Endodermal cell (in vitro differentiated cells): ENCODE measurements around the gene CFAP20. TPM values are rescaled to one million over a fixed set of nuclear protein-coding genes. Genes with fewer than 3 reads are reported as not detected.
A peak's percentile ranks its signal among the peaks of the same experiment; 100 is the strongest.

Experiments used
- DNase-seq: peaks from one replicate; pipeline ENCODE4 v3.0.0-alpha.2; 2017
- H3K27ac ChIP-seq: 2 replicates; pipeline ENCODE4 v1.5.1; 2013; ENCODE audit warnings: mild to moderate bottlenecking, low read depth, low read length, moderate library complexity
- H3K27me3 ChIP-seq: 2 replicates; pipeline ENCODE4 v1.6.1; 2013; ENCODE audit warnings: mild to moderate bottlenecking, low read length, moderate library complexity; ENCODE audit not compliant: insufficient read depth, control insufficient read depth, poor library complexity, severe bottlenecking
- H3K36me3 ChIP-seq: 2 replicates; pipeline ENCODE4 v1.7.0; 2013; ENCODE audit warnings: mild to moderate bottlenecking, low read length, moderate library complexity; ENCODE audit not compliant: control insufficient read depth, insufficient read depth
- H3K4me1 ChIP-seq: one replicate; pipeline ENCODE4 v1.7.0; 2013; ENCODE audit warnings: low read length; ENCODE audit not compliant: control insufficient read depth, insufficient read depth
- H3K4me3 ChIP-seq: 2 replicates; pipeline ENCODE4 v1.5.1; 2013; ENCODE audit warnings: mild to moderate bottlenecking, low read length, moderate library complexity
- H3K9ac ChIP-seq: 2 replicates; pipeline ENCODE4 v1.6.1; 2013; ENCODE audit warnings: mild to moderate bottlenecking, low read length, moderate library complexity; ENCODE audit not compliant: poor library complexity, severe bottlenecking; ENCODE audit errors: extremely low read depth
- H3K9me3 ChIP-seq: 2 replicates; pipeline ENCODE4 v1.6.1; 2013; ENCODE audit warnings: mild to moderate bottlenecking, low read length, moderate library complexity; ENCODE audit not compliant: control insufficient read depth
- H3K27ac Mint-ChIP-seq: 2 replicates; pipeline ENCODE4 v1.8.0; 2020; ENCODE audit warnings: mixed read lengths
- H3K27me3 Mint-ChIP-seq: 2 replicates; pipeline ENCODE4 v1.8.0; 2021; ENCODE audit warnings: mild to moderate bottlenecking, mixed read lengths; ENCODE audit not compliant: insufficient read depth
- H3K36me3 Mint-ChIP-seq: 2 replicates; pipeline ENCODE4 v1.8.0; 2020; ENCODE audit warnings: low read depth, mixed read lengths
- H3K4me1 Mint-ChIP-seq: 2 replicates; pipeline ENCODE4 v1.8.0; 2020; ENCODE audit warnings: mixed read lengths
- H3K4me3 Mint-ChIP-seq: 2 replicates; pipeline ENCODE4 v1.8.0; 2020; ENCODE audit warnings: mild to moderate bottlenecking, moderate library complexity, mixed read lengths
- H3K9me3 Mint-ChIP-seq: 2 replicates; pipeline ENCODE4 v1.8.0; 2020; ENCODE audit warnings: mild to moderate bottlenecking, mixed read lengths
- WGBS, 2 experiments: methylation state at CpG; one replicate each; pipeline versions ENCODE4 v1.1.5 to v1.1.7; 2013; ENCODE audit warnings: missing lambda C conversion rate in 2 of 2, mixed read lengths in 1 of 2; ENCODE audit not compliant: insufficient coverage in 1 of 2, insufficient read length in 1 of 2; 5-methylcytosine and 5-hydroxymethylcytosine counted together
- total RNA-seq, 2 donors: library from RNA; stranded (reverse); fragmentation: NEBNext Ultra II Directional in 1 of 2; extraction: Animal tissue kit (Norgen Biotek cat#: 25700) in 1 of 2; gene quantifications; 2 replicates in 1 of 2; 3 replicates in 1 of 2; pipeline ENCODE4 v1.2.1, GENCODE V29; 2021
- TF ChIP-seq, protein P1 (sequence below): fragments of 200-600 bp; sonication (generic); conservative IDR thresholded peaks from 2 replicates; pipeline ENCODE4 v1.5.0; 2021; ENCODE audit warnings: antibody characterized with exemption, mild to moderate bottlenecking

The CFAP20 gene
- total RNA-seq, 2 donors from 2014 or later = 55.2 to 57.2 TPM

- H3K27ac Mint-ChIP-seq = no peak overlapping the region
- no peak overlapping the region for H3K9ac ChIP-seq
- H3K4me1 Mint-ChIP-seq = no peaks in the 10 kb centered on the region
- H3K4me3 ChIP-seq = no peak overlapping the region
- H3K9me3 Mint-ChIP-seq = no peaks in the 10 kb centered on the region
- H3K4me3 Mint-ChIP-seq = no peak overlapping the region
- 94% methylated on average over 2 of the region's 2 CpGs; no CpG with 5 or more reads in 1 of the 2 experiments for WGBS, 2 experiments
- H3K36me3 ChIP-seq = peaks cover 90% of the 10 kb centered on the region
- TF ChIP-seq, protein P1, sequence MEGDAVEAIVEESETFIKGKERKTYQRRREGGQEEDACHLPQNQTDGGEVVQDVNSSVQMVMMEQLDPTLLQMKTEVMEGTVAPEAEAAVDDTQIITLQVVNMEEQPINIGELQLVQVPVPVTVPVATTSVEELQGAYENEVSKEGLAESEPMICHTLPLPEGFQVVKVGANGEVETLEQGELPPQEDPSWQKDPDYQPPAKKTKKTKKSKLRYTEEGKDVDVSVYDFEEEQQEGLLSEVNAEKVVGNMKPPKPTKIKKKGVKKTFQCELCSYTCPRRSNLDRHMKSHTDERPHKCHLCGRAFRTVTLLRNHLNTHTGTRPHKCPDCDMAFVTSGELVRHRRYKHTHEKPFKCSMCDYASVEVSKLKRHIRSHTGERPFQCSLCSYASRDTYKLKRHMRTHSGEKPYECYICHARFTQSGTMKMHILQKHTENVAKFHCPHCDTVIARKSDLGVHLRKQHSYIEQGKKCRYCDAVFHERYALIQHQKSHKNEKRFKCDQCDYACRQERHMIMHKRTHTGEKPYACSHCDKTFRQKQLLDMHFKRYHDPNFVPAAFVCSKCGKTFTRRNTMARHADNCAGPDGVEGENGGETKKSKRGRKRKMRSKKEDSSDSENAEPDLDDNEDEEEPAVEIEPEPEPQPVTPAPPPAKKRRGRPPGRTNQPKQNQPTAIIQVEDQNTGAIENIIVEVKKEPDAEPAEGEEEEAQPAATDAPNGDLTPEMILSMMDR = no peak
- H3K9me3 ChIP-seq = no peaks in the 10 kb centered on the region
- H3K27me3 Mint-ChIP-seq = no peaks in the 10 kb centered on the region
- no peak overlapping the region for H3K27ac ChIP-seq
- no peaks in the 10 kb centered on the region for H3K4me1 ChIP-seq
- no peaks in the 10 kb centered on the region for H3K27me3 ChIP-seq
- peaks cover 84% of the 10 kb centered on the region for H3K36me3 Mint-ChIP-seq
- no peak for DNase-seq
Measured at GRCh38 chr16:58170223-58170622, 41.0 kb upstream of the CFAP20 start.

DNA sequence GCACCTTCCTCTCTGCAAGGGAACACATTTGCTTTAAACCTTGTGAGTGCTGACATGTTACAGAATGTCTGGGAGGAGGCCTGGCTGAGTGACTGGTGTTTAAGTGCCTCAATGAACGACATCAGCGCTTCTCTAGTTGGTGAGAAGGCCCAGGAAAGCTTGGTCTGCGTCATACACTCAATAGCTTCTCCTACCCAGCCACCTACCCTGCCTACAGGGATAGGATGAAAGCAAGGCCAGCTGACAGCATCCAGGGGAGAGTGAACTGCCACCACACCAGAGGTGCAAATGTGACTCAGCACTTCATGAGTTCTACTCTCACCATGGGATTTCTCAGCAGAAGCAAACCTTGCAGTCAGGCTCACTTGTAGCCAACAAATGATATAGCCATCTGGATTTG is 31.7 kb upstream of the CFAP20 start:
- H3K27ac Mint-ChIP-seq = peak overlapping the region; percentile 38

DNA sequence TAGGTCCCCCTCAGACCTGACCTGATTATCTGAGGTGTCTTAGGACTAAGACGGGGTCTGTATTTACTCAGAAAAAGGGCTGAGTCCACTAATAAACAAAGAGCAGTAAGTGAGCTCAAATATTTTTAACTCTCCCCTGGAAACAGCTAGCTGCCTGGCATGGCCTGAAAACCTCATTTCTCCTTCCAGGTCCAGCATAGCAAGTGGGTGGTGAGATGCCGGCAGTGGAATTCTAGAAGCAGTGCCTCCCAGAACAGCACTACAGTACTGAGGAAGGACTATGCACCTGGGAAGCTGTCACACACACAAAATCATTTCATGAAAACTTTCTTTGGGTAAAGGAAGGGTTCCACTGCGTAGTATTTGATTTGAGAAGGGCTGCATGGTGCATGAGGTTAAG is 29.5 kb upstream of the CFAP20 start:
- no peak overlapping the region for H3K4me3 Mint-ChIP-seq
- peaks cover 42% of the 10 kb centered on the region for H3K36me3 ChIP-seq
- DNase-seq = no peak
- no peak overlapping the region for H3K27ac ChIP-seq
- no peak overlapping the region for H3K4me3 ChIP-seq
- TF ChIP-seq, protein P1 = no peak
- H3K4me1 Mint-ChIP-seq = no peaks in the 10 kb centered on the region
- no peaks in the 10 kb centered on the region for H3K27me3 Mint-ChIP-seq
- H3K36me3 Mint-ChIP-seq = peaks cover 44% of the 10 kb centered on the region
- H3K27me3 ChIP-seq = no peaks in the 10 kb centered on the region
- no peaks in the 10 kb centered on the region for H3K9me3 ChIP-seq
- H3K4me1 ChIP-seq = no peaks in the 10 kb centered on the region
- H3K9ac ChIP-seq = no peak overlapping the region
- WGBS, 2 experiments = 86 to 100% methylated on average over 1 to 2 of the region's 3 CpGs
- H3K9me3 Mint-ChIP-seq = no peaks in the 10 kb centered on the region
- H3K27ac Mint-ChIP-seq = no peak overlapping the region

More for the DNA sequence above, 31.7 kb upstream of the CFAP20 start:
- H3K27ac ChIP-seq = no peak overlapping the region
- WGBS, 2 experiments = 72 to 77% methylated on average over 3 of the region's 3 CpGs
- H3K9me3 ChIP-seq = no peaks in the 10 kb centered on the region
- peaks cover 64% of the 10 kb centered on the region for H3K36me3 ChIP-seq
- H3K9ac ChIP-seq = no peak overlapping the region
- Mint-ChIP-seq H3K27me3 (no peaks in the 10 kb centered on the region), H3K4me1 (no peaks in the 10 kb centered on the region), H3K9me3 (no peaks in the 10 kb centered on the region), H3K4me3 (no peak overlapping the region), H3K36me3 (peaks cover 64% of the 10 kb centered on the region)
- no peak overlapping the region for H3K4me3 ChIP-seq
- DNase-seq = no peak
- no peaks in the 10 kb centered on the region for H3K27me3 ChIP-seq
- TF ChIP-seq, protein P1 = no peak
- H3K4me1 ChIP-seq = no peaks in the 10 kb centered on the region
